Measurements from ENCODE around the gene PANX3.

The PANX3 gene

GRCh38 chr11:124578761-124579160 lies 32.5 kb upstream of the PANX3 start:
- no peak for TF ChIP-seq TAF1 (IDR thresholded peaks at IDR 0.05; ENCODE audit: borderline replicate concordance, insufficient read depth, low read length)
- TF ChIP-seq REST (IDR thresholded peaks at IDR 0.05; ENCODE audit: insufficient read depth in 1 of 2, low read depth in 2 of 2, low read length in 2 of 2): no peak

DNA sequence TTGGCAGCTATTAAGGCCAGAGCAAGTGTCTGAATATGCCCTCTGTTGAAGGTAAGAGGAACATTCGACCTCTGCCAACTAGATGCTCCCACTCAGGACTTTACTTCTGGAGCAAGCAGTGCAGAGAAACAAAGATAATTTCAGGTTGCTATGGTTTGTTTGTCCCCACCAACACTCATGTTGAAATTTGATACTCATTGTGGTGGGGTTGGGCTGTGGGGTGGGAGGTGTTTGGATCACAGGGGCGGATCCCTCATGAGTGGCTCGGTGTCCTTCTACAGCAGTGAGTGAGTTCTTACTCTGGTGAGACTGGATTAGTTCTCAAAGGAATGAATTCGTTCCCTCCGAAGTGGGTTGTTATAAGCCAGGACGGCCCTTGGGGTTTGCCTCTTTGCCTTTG lies 29.4 kb upstream of the PANX3 start:
- TF ChIP-seq POLR2AphosphoS5 (IDR thresholded peaks at IDR 0.05; ENCODE audit: low read depth, low read length): no peak
- TF ChIP-seq TAF1 (IDR thresholded peaks at IDR 0.05; ENCODE audit: borderline replicate concordance, insufficient read depth, low read length): no peak
- TF ChIP-seq FOXP2 (optimal IDR thresholded peaks at IDR 0.05; ENCODE audit: borderline replicate concordance, extremely low read depth, extremely low read length, insufficient read depth): no peak
- TF ChIP-seq SIN3A (IDR thresholded peaks at IDR 0.05; ENCODE audit: borderline replicate concordance, insufficient read depth, low read length): no peak
- TF ChIP-seq REST (IDR thresholded peaks at IDR 0.05; ENCODE audit: insufficient read depth in 1 of 2, low read depth in 2 of 2, low read length in 2 of 2): no peak

- TF ChIP-seq POLR2AphosphoS5 (IDR thresholded peaks at IDR 0.05; ENCODE audit: low read depth, low read length): no peak
- no peak for TF ChIP-seq TAF1 (IDR thresholded peaks at IDR 0.05; ENCODE audit: borderline replicate concordance, insufficient read depth, low read length)
- TF ChIP-seq SIN3A (IDR thresholded peaks at IDR 0.05; ENCODE audit: borderline replicate concordance, insufficient read depth, low read length): no peak
- no peak for TF ChIP-seq FOXP2 (optimal IDR thresholded peaks at IDR 0.05; ENCODE audit: borderline replicate concordance, extremely low read depth, extremely low read length, insufficient read depth)
- TF ChIP-seq REST (IDR thresholded peaks at IDR 0.05; ENCODE audit: insufficient read depth in 1 of 2, low read depth in 2 of 2, low read length in 2 of 2): no peak
These were observed 28.7 kb upstream of the PANX3 start for GRCh38 chr11:124582565-124582964.

- no peak for TF ChIP-seq SIN3A (IDR thresholded peaks at IDR 0.05; ENCODE audit: borderline replicate concordance, insufficient read depth, low read length)
- TF ChIP-seq TAF1 (IDR thresholded peaks at IDR 0.05; ENCODE audit: borderline replicate concordance, insufficient read depth, low read length): no peak
- TF ChIP-seq FOXP2 (optimal IDR thresholded peaks at IDR 0.05; ENCODE audit: borderline replicate concordance, extremely low read depth, extremely low read length, insufficient read depth): no peak
- TF ChIP-seq REST (IDR thresholded peaks at IDR 0.05; ENCODE audit: insufficient read depth in 1 of 2, low read depth in 2 of 2, low read length in 2 of 2): no peak
- no peak for TF ChIP-seq POLR2AphosphoS5 (IDR thresholded peaks at IDR 0.05; ENCODE audit: low read depth, low read length)
These were observed 27.4 kb upstream of the PANX3 start for GRCh38 chr11:124583781-124584180.

GRCh38 chr11:124584681-124585372 lies 26.4 kb upstream of the PANX3 start:
- no peak for TF ChIP-seq TAF1 (IDR thresholded peaks at IDR 0.05; ENCODE audit: borderline replicate concordance, insufficient read depth, low read length)
- no peak for TF ChIP-seq SIN3A (IDR thresholded peaks at IDR 0.05; ENCODE audit: borderline replicate concordance, insufficient read depth, low read length)
- TF ChIP-seq REST (IDR thresholded peaks at IDR 0.05; ENCODE audit: insufficient read depth in 1 of 2, low read depth in 2 of 2, low read length in 2 of 2): no peak
- no peak for TF ChIP-seq POLR2AphosphoS5 (IDR thresholded peaks at IDR 0.05; ENCODE audit: low read depth, low read length)
- no peak for TF ChIP-seq FOXP2 (optimal IDR thresholded peaks at IDR 0.05; ENCODE audit: borderline replicate concordance, extremely low read depth, extremely low read length, insufficient read depth)
